ENCODE data around the gene TNFRSF18. TPM values are rescaled to one million over a fixed set of nuclear protein-coding genes. Genes with fewer than 3 reads are reported as not detected.
A peak's percentile ranks its signal among the peaks of the same experiment; 100 is the strongest.

Gene TNFRSF18
- total RNA-seq, 1 experiment from 2014 or later, result 0.83 TPM

DNA sequence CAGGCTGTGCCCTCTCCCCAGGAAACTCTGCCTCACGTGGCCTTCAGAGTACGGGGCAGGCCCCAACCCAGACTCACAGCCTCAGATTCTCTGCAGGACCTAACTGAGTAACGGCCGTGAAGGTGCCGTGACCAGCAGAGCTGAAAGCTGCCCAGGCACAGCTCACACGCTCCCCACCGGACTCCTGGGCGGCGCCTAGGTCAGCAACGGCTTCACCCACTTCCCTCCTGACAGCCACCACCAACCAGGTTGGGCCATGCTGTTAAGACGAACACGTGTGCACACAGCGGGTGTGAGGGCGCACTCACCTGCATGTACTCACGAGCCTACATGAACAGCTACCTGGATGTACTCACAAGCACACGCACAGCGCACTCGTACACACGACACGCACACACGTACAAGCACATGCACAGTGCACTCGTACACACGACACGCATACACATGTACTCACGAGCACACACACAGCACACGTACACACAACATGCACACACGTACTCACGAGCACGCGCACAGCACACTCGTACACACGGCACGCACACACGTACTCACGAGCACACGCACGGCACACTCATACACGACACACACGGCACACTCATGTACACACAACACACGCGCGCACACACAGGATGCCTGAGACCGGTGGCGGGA lies 16.3 kb upstream of the TNFRSF18 start:
- no peaks in the 10 kb centered on the region for H3K4me1 Mint-ChIP-seq
- POLR2A ChIA-PET, result no interaction called here
- H3K36me3 Mint-ChIP-seq, result peaks cover 17% of the 10 kb centered on the region
- H3K9me3 Mint-ChIP-seq, result no peaks in the 10 kb centered on the region
- no peaks in the 10 kb centered on the region for H3K27me3 Mint-ChIP-seq (ENCODE audit: low read depth)
- CTCF ChIA-PET, result no interaction called here
- peak overlapping the region; percentile 74; the same call in 1 of the 2 replicates for H3K27ac Mint-ChIP-seq
- ATAC-seq, result no peak
- TF ChIP-seq KAT7 (CRISPR knock-in tag; IDR thresholded peaks at IDR 0.05; ENCODE audit: borderline replicate concordance) (no peak), ZNF317 (CRISPR knock-in tag; IDR thresholded peaks at IDR 0.05; ENCODE audit: borderline replicate concordance, low read depth) (no peak), SP1 (CRISPR knock-in tag; conservative IDR thresholded peaks at IDR 0.05) (no peak), SOX15 (CRISPR knock-in tag; IDR thresholded peaks at IDR 0.05) (no peak), ZNF121 (CRISPR knock-in tag; IDR thresholded peaks at IDR 0.05) (no peak), NR1H2 (CRISPR knock-in tag; IDR thresholded peaks at IDR 0.05) (no peak)
- TF ChIP-seq, protein P1, sequence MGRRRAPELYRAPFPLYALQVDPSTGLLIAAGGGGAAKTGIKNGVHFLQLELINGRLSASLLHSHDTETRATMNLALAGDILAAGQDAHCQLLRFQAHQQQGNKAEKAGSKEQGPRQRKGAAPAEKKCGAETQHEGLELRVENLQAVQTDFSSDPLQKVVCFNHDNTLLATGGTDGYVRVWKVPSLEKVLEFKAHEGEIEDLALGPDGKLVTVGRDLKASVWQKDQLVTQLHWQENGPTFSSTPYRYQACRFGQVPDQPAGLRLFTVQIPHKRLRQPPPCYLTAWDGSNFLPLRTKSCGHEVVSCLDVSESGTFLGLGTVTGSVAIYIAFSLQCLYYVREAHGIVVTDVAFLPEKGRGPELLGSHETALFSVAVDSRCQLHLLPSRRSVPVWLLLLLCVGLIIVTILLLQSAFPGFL (CRISPR knock-in tag; IDR thresholded peaks at IDR 0.05; ENCODE audit: borderline replicate concordance), result no peak
- TF ChIP-seq, protein P2, sequence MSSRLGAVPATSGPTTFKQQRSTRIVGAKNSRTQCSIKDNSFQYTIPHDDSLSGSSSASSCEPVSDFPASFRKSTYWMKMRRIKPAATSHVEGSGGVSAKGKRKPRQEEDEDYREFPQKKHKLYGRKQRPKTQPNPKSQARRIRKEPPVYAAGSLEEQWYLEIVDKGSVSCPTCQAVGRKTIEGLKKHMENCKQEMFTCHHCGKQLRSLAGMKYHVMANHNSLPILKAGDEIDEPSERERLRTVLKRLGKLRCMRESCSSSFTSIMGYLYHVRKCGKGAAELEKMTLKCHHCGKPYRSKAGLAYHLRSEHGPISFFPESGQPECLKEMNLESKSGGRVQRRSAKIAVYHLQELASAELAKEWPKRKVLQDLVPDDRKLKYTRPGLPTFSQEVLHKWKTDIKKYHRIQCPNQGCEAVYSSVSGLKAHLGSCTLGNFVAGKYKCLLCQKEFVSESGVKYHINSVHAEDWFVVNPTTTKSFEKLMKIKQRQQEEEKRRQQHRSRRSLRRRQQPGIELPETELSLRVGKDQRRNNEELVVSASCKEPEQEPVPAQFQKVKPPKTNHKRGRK (CRISPR knock-in tag; IDR thresholded peaks at IDR 0.05; ENCODE audit: borderline replicate concordance), result no peak
- TF ChIP-seq, protein P3, sequence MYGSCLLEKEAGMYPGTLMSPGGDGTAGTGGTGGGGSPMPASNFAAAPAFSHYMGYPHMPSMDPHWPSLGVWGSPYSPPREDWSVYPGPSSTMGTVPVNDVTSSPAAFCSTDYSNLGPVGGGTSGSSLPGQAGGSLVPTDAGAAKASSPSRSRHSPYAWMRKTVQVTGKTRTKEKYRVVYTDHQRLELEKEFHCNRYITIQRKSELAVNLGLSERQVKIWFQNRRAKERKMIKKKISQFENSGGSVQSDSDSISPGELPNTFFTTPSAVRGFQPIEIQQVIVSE (CRISPR knock-in tag; IDR thresholded peaks at IDR 0.05; ENCODE audit: borderline replicate concordance), result no peak
- TF ChIP-seq, protein P4, sequence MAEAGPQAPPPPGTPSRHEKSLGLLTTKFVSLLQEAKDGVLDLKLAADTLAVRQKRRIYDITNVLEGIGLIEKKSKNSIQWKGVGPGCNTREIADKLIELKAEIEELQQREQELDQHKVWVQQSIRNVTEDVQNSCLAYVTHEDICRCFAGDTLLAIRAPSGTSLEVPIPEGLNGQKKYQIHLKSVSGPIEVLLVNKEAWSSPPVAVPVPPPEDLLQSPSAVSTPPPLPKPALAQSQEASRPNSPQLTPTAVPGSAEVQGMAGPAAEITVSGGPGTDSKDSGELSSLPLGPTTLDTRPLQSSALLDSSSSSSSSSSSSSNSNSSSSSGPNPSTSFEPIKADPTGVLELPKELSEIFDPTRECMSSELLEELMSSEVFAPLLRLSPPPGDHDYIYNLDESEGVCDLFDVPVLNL (CRISPR knock-in tag; IDR thresholded peaks at IDR 0.05; ENCODE audit: borderline replicate concordance, low read depth), result no peak
- TF ChIP-seq, protein P5, sequence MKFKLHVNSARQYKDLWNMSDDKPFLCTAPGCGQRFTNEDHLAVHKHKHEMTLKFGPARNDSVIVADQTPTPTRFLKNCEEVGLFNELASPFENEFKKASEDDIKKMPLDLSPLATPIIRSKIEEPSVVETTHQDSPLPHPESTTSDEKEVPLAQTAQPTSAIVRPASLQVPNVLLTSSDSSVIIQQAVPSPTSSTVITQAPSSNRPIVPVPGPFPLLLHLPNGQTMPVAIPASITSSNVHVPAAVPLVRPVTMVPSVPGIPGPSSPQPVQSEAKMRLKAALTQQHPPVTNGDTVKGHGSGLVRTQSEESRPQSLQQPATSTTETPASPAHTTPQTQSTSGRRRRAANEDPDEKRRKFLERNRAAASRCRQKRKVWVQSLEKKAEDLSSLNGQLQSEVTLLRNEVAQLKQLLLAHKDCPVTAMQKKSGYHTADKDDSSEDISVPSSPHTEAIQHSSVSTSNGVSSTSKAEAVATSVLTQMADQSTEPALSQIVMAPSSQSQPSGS (CRISPR knock-in tag; IDR thresholded peaks at IDR 0.05; ENCODE audit: borderline replicate concordance, low read depth), result no peak
- DNase-seq (ENCODE audit: low spot score), result no peak
- no peak overlapping the region for H3K4me3 Mint-ChIP-seq

DNA sequence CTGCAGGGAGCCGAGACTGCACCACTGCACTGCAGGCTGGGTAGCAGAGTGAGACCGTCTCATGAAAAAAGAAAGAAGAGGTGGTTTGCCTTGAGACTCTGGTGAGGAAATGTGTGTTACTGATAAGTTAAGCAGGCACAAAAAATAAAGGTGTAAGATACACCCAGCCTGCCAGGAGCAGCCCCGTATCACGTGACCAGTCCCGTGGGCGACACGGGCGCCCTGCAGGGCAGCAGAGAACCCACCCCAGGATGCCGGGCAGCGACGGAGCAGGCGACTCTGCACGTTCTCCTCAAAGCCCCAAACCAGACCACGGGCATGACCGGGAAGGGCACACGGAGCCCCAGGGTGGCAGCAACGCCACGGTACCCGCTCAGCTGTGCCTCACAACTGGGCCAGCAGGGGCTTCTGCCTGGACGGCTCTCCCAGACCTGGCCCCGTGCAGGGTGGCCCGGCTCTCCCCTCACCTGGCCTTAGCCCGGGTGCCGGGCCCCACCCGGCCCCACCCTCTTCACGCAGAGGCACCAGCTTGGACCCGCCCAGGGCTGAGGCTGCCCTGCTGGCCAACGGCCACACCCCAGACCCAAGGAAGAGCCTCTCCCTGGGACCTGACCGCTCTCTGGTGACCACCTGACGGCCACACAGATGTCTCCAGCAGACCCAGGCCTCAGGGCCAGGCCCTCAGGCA lies 15.6 kb upstream of the TNFRSF18 start:
- no peak for DNase-seq (ENCODE audit: low spot score)
- Mint-ChIP-seq H3K27ac (no peak overlapping the region), H3K4me1 (no peaks in the 10 kb centered on the region), H3K36me3 (peaks cover 17% of the 10 kb centered on the region), H3K27me3 (ENCODE audit: low read depth) (no peaks in the 10 kb centered on the region), H3K9me3 (no peaks in the 10 kb centered on the region), H3K4me3 (no peak overlapping the region)
- ChIA-PET CTCF (no interaction called here), POLR2A (no interaction called here)
- TF ChIP-seq, protein P6, sequence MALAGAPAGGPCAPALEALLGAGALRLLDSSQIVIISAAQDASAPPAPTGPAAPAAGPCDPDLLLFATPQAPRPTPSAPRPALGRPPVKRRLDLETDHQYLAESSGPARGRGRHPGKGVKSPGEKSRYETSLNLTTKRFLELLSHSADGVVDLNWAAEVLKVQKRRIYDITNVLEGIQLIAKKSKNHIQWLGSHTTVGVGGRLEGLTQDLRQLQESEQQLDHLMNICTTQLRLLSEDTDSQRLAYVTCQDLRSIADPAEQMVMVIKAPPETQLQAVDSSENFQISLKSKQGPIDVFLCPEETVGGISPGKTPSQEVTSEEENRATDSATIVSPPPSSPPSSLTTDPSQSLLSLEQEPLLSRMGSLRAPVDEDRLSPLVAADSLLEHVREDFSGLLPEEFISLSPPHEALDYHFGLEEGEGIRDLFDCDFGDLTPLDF (CRISPR knock-in tag; IDR thresholded peaks at IDR 0.05), result no peak
- no peak for ATAC-seq

DNA sequence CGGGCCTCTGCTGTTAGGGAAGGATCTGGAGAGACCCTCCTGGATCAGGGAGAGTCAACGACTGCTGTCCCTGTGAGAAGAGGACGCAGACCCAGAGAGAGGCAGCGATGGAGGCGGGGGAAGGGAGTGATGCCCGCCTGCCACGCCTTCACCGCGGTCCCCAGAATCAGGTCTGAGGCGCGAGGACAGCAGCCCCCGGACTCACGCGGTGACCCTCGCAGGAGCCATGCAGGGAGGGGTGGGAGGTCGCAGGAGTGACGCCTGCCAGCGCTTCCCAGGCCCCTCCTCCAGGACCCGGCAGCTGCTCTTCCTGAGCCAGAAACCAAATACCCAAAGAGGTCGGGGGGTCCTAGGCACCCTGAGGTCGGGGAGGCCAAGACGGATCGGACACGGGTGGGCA lies 13.8 kb upstream of the TNFRSF18 start:
- Mint-ChIP-seq H3K36me3 (peaks cover 12% of the 10 kb centered on the region), H3K4me1 (no peaks in the 10 kb centered on the region), H3K27ac (no peak overlapping the region), H3K27me3 (ENCODE audit: low read depth) (no peaks in the 10 kb centered on the region), H3K4me3 (no peak overlapping the region), H3K9me3 (no peaks in the 10 kb centered on the region)
- DNase-seq (ENCODE audit: low spot score) (no peak), ATAC-seq (no peak)
- TF ChIP-seq SMAD3 (CRISPR knock-in tag; IDR thresholded peaks at IDR 0.05; ENCODE audit: borderline replicate concordance), result no peak
- ChIA-PET POLR2A (no interaction called here), CTCF (no interaction called here)
